ENCODE results near the gene SLC30A5. TPM values are rescaled to one million over a fixed set of nuclear protein-coding genes. Genes with fewer than 3 reads are reported as not detected.
A peak's percentile ranks its signal among the peaks of the same experiment; 100 is the strongest.

The SLC30A5 gene
- total RNA-seq, 4 donors from 2014 or later, result 58.2 to 109 (median 89.3) TPM

DNA sequence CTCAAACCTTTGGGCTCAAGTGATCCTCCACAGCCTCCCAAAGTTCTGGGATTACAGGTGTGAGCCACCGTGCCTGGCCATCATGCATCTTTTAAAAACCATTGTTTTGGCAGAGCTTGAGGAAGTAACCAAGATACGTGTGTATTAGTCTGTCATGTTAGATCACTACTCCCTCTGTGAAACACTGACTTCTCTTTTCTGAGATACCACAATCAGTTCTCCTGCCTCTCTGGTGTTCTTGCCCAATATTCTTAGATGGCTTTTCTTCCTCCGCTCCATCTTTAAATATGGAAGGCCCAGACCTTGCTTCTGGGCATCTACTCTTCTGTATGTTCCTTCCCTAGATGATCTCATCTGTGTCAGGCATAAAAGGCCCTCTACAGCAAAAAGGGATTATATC, 58.9 kb downstream of the SLC30A5 start:
- Histone ChIP-seq H3K27ac (no peak overlapping the region), H3K4me1 (no peaks in the 10 kb centered on the region), H3K4me3 (no peak overlapping the region), H3K27me3 (no peaks in the 10 kb centered on the region), H3K9me3 (no peaks in the 10 kb centered on the region), H3K36me3 (no peaks in the 10 kb centered on the region)
- TF ChIP-seq CTCF (IDR thresholded peaks at IDR 0.05) (no peak), POLR2A (IDR thresholded peaks at IDR 0.05) (no peak)
- no peak for DNase-seq
- intact Hi-C loops (cut with DNase I; ENCODE audit: low total_unique reads), result no loop called here

GRCh38 chr5:69156456-69156855, 62.6 kb downstream of the SLC30A5 start:
- intact Hi-C loops (cut with DNase I; ENCODE audit: low total_unique reads), result no loop called here
- TF ChIP-seq POLR2A (IDR thresholded peaks at IDR 0.05) (no peak), CTCF (IDR thresholded peaks at IDR 0.05) (no peak)

DNA sequence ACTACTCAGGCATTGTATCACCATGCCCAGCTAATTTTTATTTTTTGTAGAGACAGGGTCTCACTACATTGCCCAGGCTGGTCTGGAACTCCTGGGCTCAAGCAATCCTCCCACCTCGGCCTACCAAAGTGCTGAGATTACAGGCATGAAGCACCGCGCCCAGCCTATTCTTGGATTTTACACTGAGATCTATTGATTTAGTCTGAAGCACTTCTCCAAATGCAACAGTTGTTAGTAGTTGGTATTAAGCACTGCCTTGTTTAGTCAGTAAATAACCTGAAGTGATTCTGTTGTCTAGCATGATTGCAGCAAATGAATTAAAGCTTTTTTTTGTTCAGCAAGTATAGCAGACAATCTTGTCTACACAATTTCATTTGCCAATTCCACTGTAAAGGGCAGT, 64.2 kb downstream of the SLC30A5 start:
- intact Hi-C loops (cut with DNase I; ENCODE audit: low total_unique reads), result no loop called here

More at GRCh38 chr5:69156456-69156855, 62.6 kb downstream of the SLC30A5 start:
- no peak for DNase-seq
- Histone ChIP-seq H3K4me3 (no peak overlapping the region), H3K27ac (no peak overlapping the region), H3K27me3 (no peaks in the 10 kb centered on the region), H3K4me1 (no peaks in the 10 kb centered on the region), H3K36me3 (no peaks in the 10 kb centered on the region), H3K9me3 (no peaks in the 10 kb centered on the region)

GRCh38 chr5:69160651-69161050, 66.8 kb downstream of the SLC30A5 start:
- Histone ChIP-seq H3K36me3 (no peaks in the 10 kb centered on the region), H3K4me3 (no peak overlapping the region), H3K27ac (no peak overlapping the region), H3K27me3 (no peaks in the 10 kb centered on the region), H3K4me1 (no peaks in the 10 kb centered on the region), H3K9me3 (no peaks in the 10 kb centered on the region)
- no peak for DNase-seq
- intact Hi-C loops (cut with DNase I; ENCODE audit: low total_unique reads), result no loop called here
- TF ChIP-seq CTCF (IDR thresholded peaks at IDR 0.05), result no peak
- TF ChIP-seq POLR2A (IDR thresholded peaks at IDR 0.05), result no peak

More for the DNA sequence above, 64.2 kb downstream of the SLC30A5 start:
- Histone ChIP-seq H3K4me3 (no peak overlapping the region), H3K36me3 (no peaks in the 10 kb centered on the region), H3K4me1 (no peaks in the 10 kb centered on the region), H3K27me3 (no peaks in the 10 kb centered on the region), H3K9me3 (no peaks in the 10 kb centered on the region), H3K27ac (no peak overlapping the region)
- TF ChIP-seq POLR2A (IDR thresholded peaks at IDR 0.05), result no peak
- no peak for TF ChIP-seq CTCF (IDR thresholded peaks at IDR 0.05)
- no peak for DNase-seq

- Histone ChIP-seq H3K27me3 (no peaks in the 10 kb centered on the region), H3K4me1 (no peaks in the 10 kb centered on the region), H3K27ac (peak within 1 kb of the TSS; percentile 26 to 57), H3K4me3 (peak within 1 kb of the TSS; percentile 41 to 61), H3K9me3 (no peaks in the 10 kb centered on the region), H3K36me3 (no peaks in the 10 kb centered on the region)
- intact Hi-C loops (cut with DNase I; ENCODE audit: low total_unique reads), result no loop called here
- peak; percentile 95 to 97 for DNase-seq
- TF ChIP-seq POLR2A (IDR thresholded peaks at IDR 0.05) (peak in 1 of 2 donors; percentile 27), CTCF (IDR thresholded peaks at IDR 0.05) (peak in 2 of 4 experiments; percentile 8 to 24)
These were observed 73.1 kb downstream of the SLC30A5 start, which contains the start of gene CCNB1 for GRCh38 chr5:69166686-69167492. TSS of gene CCNB1 (plus strand) at chr5:69167150. CDS start at chr5:69167263, 113 bp downstream.
